Skeletal muscle satellite cell (primary cell): ENCODE results near the gene SHROOM3.
A peak's percentile ranks its signal among the peaks of the same experiment; 100 is the strongest.

ENCODE experiments used
- H3K27me3 ChIP-seq: 2 replicates; pipeline ENCODE4 v1.7.0; 2013; ENCODE audit warnings: low read length; ENCODE audit not compliant: control insufficient read depth, insufficient read depth
- H3K36me3 ChIP-seq: 2 replicates; pipeline ENCODE4 v1.7.0; 2013; ENCODE audit warnings: mild to moderate bottlenecking, control low read depth, low read length; ENCODE audit not compliant: insufficient read depth
- H3K4me1 ChIP-seq: 2 replicates; pipeline ENCODE4 v1.7.0; 2013; ENCODE audit warnings: low read length; ENCODE audit not compliant: control insufficient read depth, insufficient read depth
- H3K4me2 ChIP-seq: 2 replicates; pipeline ENCODE4 v1.7.0; 2013; ENCODE audit warnings: mild to moderate bottlenecking, low read length
- H3K4me3 ChIP-seq: 2 replicates; pipeline ENCODE4 v1.7.0; 2013; ENCODE audit warnings: low read length
- H3K9ac ChIP-seq: 2 replicates; pipeline ENCODE4 v1.7.0; 2013; ENCODE audit warnings: mild to moderate bottlenecking, low read depth, low read length, moderate library complexity
- H3K9me3 ChIP-seq: replicated peaks from 2 replicates; pipeline ENCODE4 v1.7.0; 2013; ENCODE audit warnings: mild to moderate bottlenecking, control low read depth, low read length

The SHROOM3 gene

DNA sequence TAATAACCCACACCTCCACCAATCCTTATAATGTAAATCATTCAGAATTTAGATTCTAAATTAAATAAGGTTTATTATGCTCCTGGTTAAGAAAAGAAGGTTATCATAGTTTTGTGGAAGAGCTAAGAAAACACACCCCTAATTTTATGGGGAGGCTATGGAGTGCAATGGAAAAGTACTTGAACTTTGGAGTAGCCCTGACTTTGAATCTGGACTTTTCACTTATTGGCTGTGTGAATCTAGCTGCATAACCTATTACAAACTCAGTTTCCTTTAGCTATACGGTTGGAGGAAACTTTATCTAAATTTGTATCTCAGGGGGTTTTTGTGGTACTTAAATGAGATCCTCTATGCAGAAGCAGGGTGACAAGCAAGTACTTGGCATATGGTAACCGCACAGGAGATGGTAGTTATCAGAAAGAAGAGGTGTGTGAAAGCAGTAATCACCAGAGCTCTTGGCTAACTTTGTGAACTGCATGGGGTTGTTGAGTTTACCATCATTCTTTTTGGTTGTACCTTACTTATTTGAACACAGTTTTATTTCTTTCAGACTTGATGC is 143.1 kb downstream of the SHROOM3 start:
- H3K9me3 ChIP-seq: no peaks in the 10 kb centered on the region

DNA sequence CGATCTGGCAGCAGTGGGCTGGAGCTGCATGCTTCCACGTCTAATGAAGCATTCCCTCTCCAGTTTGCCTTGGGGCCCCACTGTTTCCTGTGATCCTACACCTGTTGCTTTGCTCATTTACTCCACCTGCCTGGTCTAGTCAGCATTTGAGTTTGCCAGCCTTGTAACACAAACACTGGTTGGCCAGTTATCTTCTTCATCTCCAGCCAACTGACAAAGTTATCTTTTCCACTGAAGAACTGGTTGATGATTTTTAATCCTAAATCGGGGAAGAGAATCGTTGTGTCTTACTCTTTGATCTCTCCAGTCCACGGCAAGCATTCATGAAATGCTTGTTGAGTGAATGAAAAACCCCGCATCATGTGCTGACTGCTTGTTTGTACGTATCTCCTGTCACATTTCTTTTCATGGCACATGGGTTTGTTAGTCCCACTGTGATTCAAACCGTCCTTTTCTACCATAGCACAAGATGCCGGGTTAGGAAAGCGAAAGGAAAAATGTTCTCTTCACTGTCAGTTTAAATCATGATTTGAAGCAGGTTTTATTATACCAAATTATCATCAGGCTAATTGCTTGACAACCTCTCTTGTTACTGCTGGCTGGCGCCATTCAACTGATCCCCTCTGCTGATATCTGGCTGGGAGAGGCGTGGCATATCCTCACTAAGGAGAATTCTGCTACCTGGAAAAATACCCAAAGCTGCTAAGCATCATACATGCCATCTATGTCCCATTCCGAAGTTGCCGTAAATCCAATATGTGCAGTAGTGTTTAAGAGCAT is 144.8 kb downstream of the SHROOM3 start:
- Histone ChIP-seq H3K4me3 (no peak overlapping the region), H3K36me3 (no peaks in the 10 kb centered on the region), H3K4me1 (peaks cover 5% of the 10 kb centered on the region), H3K9me3 (no peaks in the 10 kb centered on the region), H3K4me2 (no peak overlapping the region), H3K9ac (no peak overlapping the region), H3K27me3 (no peaks in the 10 kb centered on the region)

More for the DNA sequence above, 143.1 kb downstream of the SHROOM3 start:
- no peak overlapping the region for H3K4me2 ChIP-seq
- no peak overlapping the region for H3K4me3 ChIP-seq
- no peaks in the 10 kb centered on the region for H3K36me3 ChIP-seq
- no peaks in the 10 kb centered on the region for H3K4me1 ChIP-seq
- H3K27me3 ChIP-seq: no peaks in the 10 kb centered on the region
- no peak overlapping the region for H3K9ac ChIP-seq

DNA sequence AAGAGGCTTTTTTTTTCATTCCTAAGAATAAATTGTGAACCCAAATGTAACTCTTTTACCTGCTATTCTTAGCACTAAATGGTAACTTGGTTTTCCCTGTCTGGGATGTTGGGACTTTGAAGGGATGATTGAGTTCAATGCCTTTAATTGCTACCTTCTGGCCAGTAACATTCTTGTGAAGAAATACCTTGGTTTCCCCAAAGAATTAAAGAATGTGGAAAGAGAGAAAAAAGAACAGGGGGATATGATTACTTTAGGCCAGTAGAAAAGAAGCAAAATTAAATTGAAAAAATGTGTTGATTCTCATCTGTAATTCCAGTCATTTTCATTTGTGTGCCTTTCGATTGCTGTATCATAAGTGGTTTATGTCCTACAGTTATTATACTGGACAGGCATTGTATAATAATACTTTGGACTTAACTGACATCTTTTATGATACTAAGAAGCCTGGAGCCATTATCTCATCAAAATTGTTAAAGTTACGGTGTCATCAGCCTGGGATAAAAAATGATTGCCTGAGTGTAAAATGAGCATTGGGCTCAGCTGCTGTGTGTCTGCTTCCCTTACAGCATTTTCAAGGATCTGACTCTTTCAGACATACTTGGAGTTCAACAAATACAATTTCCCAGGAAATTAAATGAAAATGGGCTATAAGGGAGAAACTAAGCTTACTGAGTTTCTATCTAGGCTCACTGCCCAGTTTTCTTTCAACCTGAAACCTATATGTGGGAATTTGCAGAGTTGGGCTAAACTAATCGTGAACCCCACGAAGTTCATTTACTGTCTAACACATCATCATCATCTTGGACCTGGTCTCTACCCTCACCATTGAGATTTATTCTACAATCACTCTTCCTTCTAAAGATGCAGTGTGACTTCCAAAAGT is 146.3 kb downstream of the SHROOM3 start:
- Histone ChIP-seq H3K27me3 (no peaks in the 10 kb centered on the region), H3K4me2 (no peak overlapping the region), H3K4me1 (peaks cover 13% of the 10 kb centered on the region), H3K9me3 (no peaks in the 10 kb centered on the region), H3K9ac (no peak overlapping the region), H3K36me3 (no peaks in the 10 kb centered on the region), H3K4me3 (no peak overlapping the region)

DNA sequence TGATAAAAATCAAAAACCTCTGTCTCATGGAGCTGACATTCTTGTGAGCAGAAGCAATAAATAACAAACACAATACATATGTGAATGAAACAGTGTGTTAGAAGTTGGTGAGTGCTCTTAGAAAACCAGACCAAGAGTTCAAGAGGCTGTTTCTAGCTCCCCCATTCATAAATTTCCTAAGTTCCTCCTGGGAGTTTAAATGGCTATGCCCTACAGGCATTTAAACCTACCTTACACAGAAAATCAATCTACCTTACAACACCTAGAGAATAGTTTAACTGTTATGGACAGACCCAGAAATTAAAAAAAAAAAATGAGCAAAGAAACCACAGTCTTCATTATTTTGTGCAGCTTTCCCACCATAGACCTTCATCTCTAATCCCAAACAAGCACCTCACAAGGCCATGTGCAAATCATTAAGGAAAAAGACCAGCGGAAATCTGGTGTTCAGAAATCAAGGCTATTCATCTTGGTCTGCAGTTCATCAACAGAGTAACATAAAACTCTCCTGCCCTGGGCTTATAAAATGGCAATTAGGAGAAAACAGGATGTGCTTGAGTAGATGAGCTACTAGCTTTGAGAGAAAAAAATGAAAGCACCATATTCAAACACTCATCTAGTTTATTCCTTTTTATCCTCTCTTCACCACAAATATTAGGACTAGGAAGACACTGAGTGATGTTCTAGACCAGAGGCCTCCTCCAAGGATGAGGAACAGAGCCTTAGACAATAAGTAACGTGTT is 147.2 kb downstream of the SHROOM3 start:
- H3K27me3 ChIP-seq: no peaks in the 10 kb centered on the region
- no peak overlapping the region for H3K9ac ChIP-seq
- no peaks in the 10 kb centered on the region for H3K9me3 ChIP-seq
- H3K36me3 ChIP-seq: no peaks in the 10 kb centered on the region
- peaks cover 13% of the 10 kb centered on the region for H3K4me1 ChIP-seq
- H3K4me3 ChIP-seq: no peak overlapping the region
- H3K4me2 ChIP-seq: no peak overlapping the region

DNA sequence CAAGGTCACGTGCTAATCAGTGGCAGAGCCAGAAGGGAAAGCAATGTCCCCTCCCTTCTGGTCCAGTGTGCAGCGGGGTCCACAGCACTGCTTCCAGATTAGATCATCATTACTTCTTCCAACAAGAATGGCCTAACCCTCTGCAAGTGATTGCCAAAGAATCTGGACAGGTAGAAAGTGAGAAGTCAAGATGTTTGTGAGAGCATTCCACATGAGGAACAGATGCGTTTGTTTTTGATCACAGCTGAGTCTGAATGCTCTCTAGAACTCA is 147.7 kb downstream of the SHROOM3 start:
- H3K27me3 ChIP-seq: no peaks in the 10 kb centered on the region
- no peak overlapping the region for H3K4me3 ChIP-seq
- peaks cover 13% of the 10 kb centered on the region for H3K4me1 ChIP-seq
- no peak overlapping the region for H3K9ac ChIP-seq
- H3K4me2 ChIP-seq: no peak overlapping the region
- H3K9me3 ChIP-seq: no peaks in the 10 kb centered on the region
- H3K36me3 ChIP-seq: no peaks in the 10 kb centered on the region

DNA sequence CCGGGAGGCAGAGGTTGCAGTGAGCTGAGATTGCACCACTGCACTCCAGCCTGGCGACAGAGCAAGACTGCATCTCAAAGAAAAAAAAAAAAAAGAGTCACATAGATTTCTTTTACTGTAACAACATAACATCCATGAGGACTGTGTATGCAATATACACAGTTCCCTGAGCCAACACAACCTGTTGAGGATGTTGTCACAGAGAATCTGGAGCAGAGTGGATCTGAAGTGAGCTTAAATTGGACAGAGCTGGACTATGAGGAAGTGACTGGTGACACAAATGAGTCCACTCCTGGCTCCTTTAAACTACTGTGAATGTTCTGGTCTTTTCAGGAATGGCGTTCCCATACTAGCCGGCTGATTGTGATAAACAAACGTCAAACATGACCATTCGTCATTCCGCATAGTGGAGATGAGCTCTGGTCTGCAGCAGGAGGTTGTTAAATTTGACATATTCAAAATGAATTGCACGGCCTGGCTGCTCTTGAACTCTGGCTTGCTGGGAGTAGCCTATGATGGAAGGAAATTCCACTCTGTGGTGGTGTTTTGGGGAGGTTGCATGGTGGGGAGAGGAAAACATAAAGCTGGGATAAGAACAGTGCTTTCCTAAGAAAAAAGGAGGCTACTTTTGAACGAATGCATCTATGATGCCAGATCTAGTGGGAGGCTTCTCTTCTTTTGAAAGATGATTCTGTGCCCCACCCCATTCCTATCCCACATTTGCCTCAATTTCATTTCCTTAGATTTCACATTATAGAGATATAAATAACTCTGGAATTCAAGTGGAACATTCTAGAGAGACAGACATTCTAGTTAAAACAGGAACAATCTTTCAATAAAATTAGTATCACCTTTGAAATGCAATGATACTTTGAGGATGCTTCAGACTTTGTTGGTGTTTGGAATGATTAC is 149.5 kb downstream of the SHROOM3 start:
- Histone ChIP-seq H3K4me3 (no peak overlapping the region), H3K4me2 (no peak overlapping the region), H3K4me1 (peaks cover 18% of the 10 kb centered on the region), H3K9me3 (no peaks in the 10 kb centered on the region), H3K9ac (no peak overlapping the region), H3K27me3 (no peaks in the 10 kb centered on the region), H3K36me3 (no peaks in the 10 kb centered on the region)

DNA sequence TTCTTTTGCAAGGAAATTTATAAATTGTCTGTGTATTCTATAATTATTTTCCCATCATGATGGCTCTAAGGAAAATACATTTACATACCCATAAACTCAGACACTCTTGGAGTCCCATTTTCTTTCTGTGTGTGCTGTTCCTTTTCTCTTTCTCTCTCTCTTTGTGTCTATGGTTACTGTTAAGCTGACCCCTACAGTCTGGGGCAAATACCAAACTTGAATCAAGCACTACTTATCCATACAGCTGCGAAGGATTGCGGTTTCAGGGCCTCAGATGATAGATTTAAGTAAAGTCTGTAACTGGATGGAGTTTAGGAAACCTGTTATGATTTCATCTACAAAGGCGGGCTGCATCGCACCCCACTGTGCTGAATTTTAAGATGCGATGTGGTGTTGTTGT is 150.2 kb downstream of the SHROOM3 start:
- Histone ChIP-seq H3K27me3 (no peaks in the 10 kb centered on the region), H3K4me2 (no peak overlapping the region), H3K9me3 (no peaks in the 10 kb centered on the region), H3K4me1 (peaks cover 26% of the 10 kb centered on the region), H3K9ac (peak overlapping the region; percentile 18), H3K36me3 (no peaks in the 10 kb centered on the region), H3K4me3 (no peak overlapping the region)

DNA sequence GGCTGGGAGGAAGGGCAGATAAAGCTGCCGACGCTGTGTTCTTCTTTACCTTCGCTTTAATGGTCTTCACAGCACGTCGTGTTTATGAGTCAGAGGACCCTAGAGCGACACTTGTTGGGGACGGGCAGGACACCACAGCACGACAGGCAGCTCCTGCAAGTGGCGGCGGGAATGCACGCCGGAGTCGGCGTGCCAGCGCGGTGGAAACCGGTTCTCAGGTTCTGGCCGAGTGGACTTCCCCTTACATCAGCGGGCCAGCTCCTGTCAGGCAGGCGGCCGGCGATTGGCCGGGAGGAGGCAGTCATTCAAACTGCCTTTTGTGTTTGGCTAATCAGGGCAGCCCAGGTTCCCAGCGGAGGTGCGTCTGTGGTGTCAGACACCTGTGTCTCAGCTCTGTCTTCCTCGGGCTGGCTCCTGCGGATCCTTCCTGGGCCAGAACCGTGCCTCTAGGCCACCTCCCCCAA is 150.9 kb downstream of the SHROOM3 start:
- Histone ChIP-seq H3K9me3 (no peaks in the 10 kb centered on the region), H3K27me3 (no peaks in the 10 kb centered on the region), H3K4me2 (peak overlapping the region; percentile 76), H3K4me1 (peaks cover 32% of the 10 kb centered on the region), H3K4me3 (peak overlapping the region; percentile 60), H3K36me3 (no peaks in the 10 kb centered on the region), H3K9ac (peak overlapping the region; percentile 18)

DNA sequence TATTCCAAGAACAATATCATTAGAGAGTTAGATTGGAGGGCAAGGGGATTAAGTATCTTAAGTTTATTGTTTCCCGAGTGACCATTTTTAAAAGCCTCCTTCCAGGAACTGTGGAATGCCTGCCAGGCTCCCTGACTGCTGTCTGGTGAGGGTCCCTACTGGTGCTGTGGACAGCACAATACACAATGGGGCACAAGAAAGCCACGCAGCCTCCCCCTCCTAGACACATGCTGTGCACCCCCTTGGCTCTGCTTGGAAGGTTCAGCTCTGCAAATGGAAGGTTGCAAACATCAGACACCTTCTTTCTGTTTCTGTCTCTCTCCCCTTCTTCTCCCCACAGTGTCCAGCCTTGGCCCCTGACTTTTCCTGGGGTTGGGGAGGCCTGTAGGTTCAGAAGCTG is 153.2 kb downstream of the SHROOM3 start:
- Histone ChIP-seq H3K9ac (no peak overlapping the region), H3K4me3 (no peak overlapping the region), H3K4me2 (no peak overlapping the region), H3K4me1 (peaks cover 41% of the 10 kb centered on the region), H3K9me3 (no peaks in the 10 kb centered on the region), H3K36me3 (no peaks in the 10 kb centered on the region), H3K27me3 (no peaks in the 10 kb centered on the region)

DNA sequence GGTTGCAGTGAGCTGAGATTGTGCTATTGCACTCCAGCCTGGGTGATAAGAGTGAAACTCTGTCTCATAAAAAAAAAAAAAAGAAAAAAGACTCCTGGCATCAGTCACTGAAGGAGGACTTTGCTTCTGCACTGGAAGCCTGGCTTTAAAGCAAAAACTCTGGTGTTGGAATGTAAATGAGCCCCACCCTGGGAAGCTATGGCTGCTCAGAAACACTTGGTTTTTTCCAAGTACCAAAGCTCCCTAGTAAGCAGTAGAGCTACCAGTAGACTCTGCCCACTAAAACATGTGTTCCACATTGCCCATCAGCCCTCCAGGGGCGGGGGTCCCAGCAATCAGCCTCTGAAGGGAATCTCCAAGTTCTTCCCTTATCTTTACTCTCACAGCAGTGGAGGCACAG is 154.4 kb downstream of the SHROOM3 start:
- Histone ChIP-seq H3K4me1 (peaks cover 41% of the 10 kb centered on the region), H3K9me3 (no peaks in the 10 kb centered on the region), H3K4me3 (no peak overlapping the region), H3K9ac (peak overlapping the region; percentile 91), H3K27me3 (no peaks in the 10 kb centered on the region), H3K36me3 (no peaks in the 10 kb centered on the region), H3K4me2 (peak overlapping the region; percentile 64)
